GM21390 (cell line): ENCODE results near the gene METTL9.
"Not testable (repeated sequence)": the region's sequence is repeated elsewhere in the genome, so short reads cannot be mapped to it uniquely, and the experiment has no call there.

ENCODE experiments used
- ATAC-seq: cut with Tn5 transposase; IDR thresholded peaks from one replicate; pipeline ENCODE4 v1.9.1; 2021; ENCODE audit not compliant: unreplicated experiment

METTL9 gene

GRCh38 chr16:21608639-21609328 lies 9.4 kb downstream of the METTL9 start:
- ATAC-seq = no peak

DNA sequence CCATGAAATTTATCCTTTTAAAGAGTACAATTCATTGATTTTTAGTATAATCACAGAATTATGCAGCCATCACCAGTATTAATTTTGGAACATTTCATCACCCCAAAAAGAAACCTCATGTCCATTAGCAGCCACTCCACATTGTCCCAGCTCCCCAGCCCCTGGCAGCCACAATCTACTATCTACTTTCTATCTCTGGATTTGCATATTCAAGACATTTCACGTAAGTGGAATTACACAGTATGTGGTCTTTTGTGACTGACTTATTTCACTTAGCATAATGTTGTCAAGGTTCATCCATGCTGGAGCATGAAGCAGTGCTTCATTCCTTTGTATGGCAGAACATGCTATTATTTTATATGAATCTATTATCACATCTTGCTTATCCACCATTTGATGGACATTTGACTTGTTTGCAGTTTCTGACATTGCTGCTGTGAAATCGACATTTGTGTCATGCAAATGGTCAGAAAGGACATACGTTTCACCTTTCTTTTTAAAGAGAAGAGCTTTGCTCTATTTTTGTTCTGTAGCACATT lies 10.7 kb downstream of the METTL9 start:
- ATAC-seq = no peak

DNA sequence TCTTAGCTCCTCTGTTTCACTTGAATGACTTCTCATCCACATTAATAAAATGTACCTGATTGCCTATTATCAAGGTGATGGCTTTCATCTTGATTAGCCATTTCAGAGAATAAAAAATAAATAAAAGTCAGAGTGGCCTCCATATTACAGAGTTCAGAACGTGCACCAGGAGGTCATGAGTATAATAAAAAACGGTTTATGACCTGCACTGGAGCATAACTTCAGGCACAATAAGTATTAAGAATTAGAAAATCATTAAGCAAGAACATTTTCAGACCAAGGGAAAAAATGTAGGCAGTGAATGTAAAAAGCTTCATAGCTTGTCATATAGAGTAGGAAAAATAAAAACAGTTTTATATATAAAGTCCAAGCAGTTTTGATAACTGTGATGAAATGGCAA lies 11.4 kb downstream of the METTL9 start:
- ATAC-seq = no peak

GRCh38 chr16:21611198-21611555 lies 11.8 kb downstream of the METTL9 start:
- ATAC-seq = no peak

- ATAC-seq = no peak
Measured at GRCh38 chr16:21611556-21612384, 12.4 kb downstream of the METTL9 start.

DNA sequence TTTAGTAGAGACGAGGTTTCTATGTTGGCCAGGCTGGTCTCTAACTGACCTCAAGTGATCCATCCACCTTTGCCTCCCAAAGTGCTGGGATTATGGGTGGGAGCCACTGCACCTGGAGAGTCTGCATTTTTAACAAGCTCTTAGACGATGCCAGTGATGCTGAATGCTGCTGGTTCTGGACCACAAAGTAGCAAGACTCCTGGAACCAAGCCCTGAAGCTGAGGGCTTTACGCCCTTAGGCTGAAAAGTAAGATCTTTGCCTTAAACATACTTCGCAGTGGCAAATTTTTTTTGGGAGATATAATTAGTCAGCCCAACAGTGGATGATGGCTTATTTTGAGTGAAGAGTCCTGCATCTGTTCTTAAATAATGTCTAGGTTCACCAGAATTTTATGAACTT lies 14.0 kb downstream of the METTL9 start:
- ATAC-seq = no peak

- no peak for ATAC-seq
Measured at GRCh38 chr16:21613781-21614180, 14.4 kb downstream of the METTL9 start.

GRCh38 chr16:21614896-21615295 lies 15.5 kb downstream of the METTL9 start:
- ATAC-seq = no peak

DNA sequence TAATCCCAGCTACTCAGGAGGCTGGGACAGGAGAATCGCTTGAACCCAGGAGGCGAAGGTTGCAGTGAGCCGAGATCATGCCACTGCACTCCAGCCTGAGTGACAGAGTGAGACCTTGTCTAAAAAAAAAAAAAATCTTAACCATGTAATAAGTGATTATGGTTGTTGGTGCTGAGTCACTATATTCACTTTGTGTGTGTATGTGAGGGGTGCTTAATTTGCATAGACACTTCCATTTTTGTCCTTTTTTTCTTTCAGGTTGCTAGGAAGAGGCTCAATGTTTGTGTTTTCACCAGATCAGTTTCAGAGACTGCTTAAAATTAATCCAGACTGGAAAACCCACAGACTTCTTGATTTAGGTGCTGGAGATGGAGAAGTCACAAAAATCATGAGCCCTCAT lies 18.2 kb downstream of the METTL9 start:
- ATAC-seq = no peak

DNA sequence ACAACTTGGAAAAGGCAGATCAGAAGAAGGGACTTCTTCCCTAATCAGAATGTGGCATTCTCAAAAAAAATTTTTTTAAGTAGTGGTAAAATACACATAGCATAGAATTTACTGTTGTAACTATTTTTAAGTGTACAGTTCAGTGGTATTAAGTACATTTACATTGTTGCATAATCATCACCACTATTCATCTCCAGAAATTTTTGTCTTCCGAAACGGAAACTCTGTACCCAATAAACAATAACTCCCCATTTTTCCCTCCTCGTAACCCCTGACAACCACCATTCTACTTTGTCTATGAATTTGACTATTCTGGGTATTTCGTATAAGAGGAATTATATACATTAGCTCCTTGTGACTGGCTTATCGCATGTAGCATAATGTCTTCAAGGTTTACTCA lies 18.9 kb downstream of the METTL9 start:
- no peak for ATAC-seq

- no peak for ATAC-seq
Measured at GRCh38 chr16:21619765-21620425, 20.5 kb downstream of the METTL9 start.

DNA sequence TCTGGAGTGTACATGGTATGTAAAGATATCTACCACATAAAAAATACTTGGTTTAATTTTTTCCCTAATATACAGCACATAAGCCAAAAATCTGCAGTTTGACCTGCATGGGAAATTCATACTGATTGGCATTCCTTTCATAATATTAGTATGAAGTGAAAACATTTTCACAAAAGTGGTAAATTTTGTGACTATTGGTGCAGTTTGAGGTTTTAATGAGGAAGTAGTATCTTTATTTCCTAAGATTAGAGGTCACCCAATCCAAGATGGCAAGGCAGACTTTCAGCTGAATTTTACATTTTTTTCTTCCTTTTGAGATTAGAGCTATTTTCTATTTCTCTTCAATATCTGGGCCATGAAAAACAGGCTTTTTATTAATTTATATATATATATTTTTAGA lies 21.2 kb downstream of the METTL9 start:
- no peak for ATAC-seq

- no peak for ATAC-seq
Measured at GRCh38 chr16:21622545-21622944, 23.2 kb downstream of the METTL9 start.

DNA sequence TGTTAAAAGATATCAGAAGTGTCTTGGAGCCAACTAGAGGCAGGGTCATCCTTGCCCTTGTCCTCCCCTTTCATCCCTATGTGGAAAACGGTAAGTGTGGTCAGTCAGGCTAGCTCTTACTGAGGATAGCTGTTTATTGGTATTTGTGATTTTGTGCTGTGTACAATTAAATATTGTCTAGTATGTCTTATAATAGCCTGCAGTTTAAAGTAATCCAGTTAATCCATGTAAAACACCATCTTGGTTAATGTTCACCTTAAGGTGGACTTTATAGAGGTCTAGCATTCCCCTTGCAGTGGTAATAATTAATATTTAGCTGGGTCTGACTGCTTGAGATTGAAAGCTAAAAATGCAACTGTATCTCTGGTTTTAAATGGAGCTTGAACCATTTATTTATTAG lies 25.6 kb downstream of the METTL9 start:
- ATAC-seq = no peak

- no peak for ATAC-seq
Measured at GRCh38 chr16:21626659-21627277, 27.4 kb downstream of the METTL9 start.

GRCh38 chr16:21628121-21628726 lies 28.8 kb downstream of the METTL9 start:
- ATAC-seq = no peak

GRCh38 chr16:21628772-21629171 lies 29.4 kb downstream of the METTL9 start:
- ATAC-seq = no peak

DNA sequence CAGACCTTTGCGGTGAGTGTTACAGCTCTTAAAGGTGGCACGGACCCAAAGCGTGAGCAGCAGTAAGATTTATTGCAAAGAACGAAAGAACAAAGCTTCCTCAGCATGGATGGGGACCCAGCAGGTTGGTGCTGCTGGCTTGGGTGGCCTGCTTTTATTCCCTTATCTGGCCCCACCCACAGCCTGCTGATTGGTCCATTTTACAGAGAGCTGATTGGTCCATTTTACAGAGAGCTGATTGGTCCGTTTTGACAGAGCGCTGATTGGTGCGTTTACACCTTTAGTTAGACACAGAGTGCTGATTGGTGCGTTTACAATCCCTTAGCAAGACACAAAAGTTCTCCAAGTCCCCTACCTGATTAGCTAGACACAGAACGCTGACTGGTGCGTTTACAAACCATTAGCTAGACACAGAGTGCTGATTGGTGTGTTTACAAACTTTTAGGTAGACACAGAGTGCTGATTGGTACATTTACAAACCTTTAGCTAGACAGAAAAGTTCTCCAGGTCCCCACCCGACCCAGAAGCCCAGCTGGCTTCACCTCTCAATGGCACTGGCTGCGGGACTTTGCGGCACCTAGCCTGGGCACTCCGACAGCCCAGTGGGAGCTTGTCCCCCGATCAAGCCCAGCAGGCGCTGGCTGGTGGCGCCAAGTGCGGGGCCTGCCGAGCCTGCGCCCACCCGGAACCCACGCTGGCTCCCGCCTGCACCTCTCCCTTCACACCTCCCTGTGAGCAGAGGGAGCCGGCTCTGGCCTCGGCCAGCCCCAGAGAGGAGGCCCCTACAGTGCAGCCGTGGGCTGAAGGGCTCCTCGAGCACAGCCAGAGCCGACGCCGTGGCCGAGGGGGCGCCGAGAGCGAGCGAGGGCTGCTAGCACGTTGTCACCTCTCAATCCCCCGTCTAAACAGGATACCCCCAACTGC lies 30.5 kb downstream of the METTL9 start:
- ATAC-seq = not testable (repeated sequence)

DNA sequence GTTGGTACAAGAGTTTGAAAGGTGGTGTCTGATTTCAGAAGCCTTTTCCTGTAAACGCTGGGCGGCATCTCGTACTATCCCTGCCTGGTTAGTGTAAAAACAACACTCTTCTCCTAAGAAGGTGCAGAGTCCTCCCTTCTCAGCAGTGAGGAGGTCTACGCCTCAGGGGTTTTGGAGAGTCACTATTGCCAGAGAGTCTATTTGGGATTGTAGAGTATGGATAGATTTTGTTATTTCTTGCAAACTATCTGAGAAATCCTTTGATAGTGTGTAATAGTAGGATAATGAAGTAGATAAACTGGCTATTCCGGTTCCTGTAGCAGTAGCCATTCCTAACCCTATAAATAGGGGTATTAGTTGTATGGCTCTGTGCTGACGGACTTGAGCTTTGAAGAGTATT lies 31.5 kb downstream of the METTL9 start:
- not testable (repeated sequence) for ATAC-seq

DNA sequence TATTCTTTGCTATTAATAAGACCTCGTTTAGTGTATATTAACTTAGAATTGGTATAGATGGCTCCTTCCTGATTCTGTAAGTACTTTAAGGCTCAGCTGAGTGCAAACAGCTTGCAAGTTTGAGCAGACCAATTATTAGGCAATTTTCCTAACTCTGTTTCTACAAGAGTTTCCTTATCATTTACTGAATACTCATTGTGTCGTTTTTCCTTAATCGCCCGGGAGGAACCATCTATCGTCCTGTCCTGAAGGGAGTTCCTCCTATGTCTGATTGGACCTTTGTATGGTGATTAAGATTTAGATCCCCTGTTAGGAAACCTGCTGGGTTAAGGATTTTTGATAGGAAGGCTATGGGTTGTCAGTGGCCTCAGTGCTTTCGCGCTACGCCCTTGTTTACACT lies 32.0 kb downstream of the METTL9 start:
- not testable (repeated sequence) for ATAC-seq
